Right lobe of liver (tissue), 6 donors: Measurements from ENCODE around the gene UFD1. TPM values are rescaled to one million over a fixed set of nuclear protein-coding genes. Genes with fewer than 3 reads are reported as not detected.

ENCODE experiments used
- ATAC-seq, 4 donors: fragments of 200-7000 bp; cut with Tn5 transposase; one replicate each; pipeline ENCODE4 v1.9.1; 2020; ENCODE audit warnings: mild to moderate bottlenecking in 4 of 4, moderate library complexity in 4 of 4
- DNase-seq, 3 donors: peaks; one replicate each; pipeline ENCODE4 v3.0.0-alpha.2; 2020
- H3K27ac ChIP-seq, 3 donors: fragments of 200-600 bp; one replicate each; pipeline ENCODE4 v1.8.0; 2022
- H3K27me3 ChIP-seq, 2 donors: fragments of 200-600 bp; one replicate each; pipeline ENCODE4 v1.8.0; 2022
- H3K36me3 ChIP-seq, 4 donors: fragments of 200-600 bp; sonication (generic) in 1 of 4; one replicate each; pipeline versions ENCODE4 v1.5.1 to v1.8.0; 2017 to 2022; ENCODE audit warnings: control low read depth in 1 of 4
- H3K4me1 ChIP-seq, 4 donors: fragments of 200-600 bp; sonication (generic) in 1 of 4; one replicate each; pipeline versions ENCODE4 v1.5.1 to v1.8.0; 2017 to 2022; ENCODE audit warnings: control low read depth in 1 of 4
- H3K4me3 ChIP-seq, 3 donors: fragments of 200-600 bp; one replicate each; pipeline ENCODE4 v1.8.0; 2022
- H3K9me3 ChIP-seq, 4 donors: fragments of 200-600 bp; sonication (generic) in 1 of 4; one replicate each; pipeline versions ENCODE4 v1.5.1 to v1.8.0; 2017 to 2022; ENCODE audit warnings: control low read depth in 1 of 4
- POLR2A ChIP-seq: fragments of 450-650 bp; IDR thresholded peaks from one replicate; pipeline ENCODE4 v1.6.1; 2017; ENCODE audit warnings: antibody characterized with exemption, mild to moderate bottlenecking
- WGBS: methylation state at CpG from one replicate; pipeline ENCODE4 v1.1.6; 2018; ENCODE audit warnings: low coverage, low lambda C conversion rate; ENCODE audit not compliant: insufficient coverage; ENCODE audit errors: missing lambda C conversion rate; 5-methylcytosine and 5-hydroxymethylcytosine counted together
- intact Hi-C, 2 donors: fragments of 100-400 bp; cut with DNase I; formaldehyde crosslinking; loops; one replicate each; pipeline versions ENCODE4 v1.11.2 to v1.14.1; 2022
- total RNA-seq, 6 experiments: library from RNA; depleted of rRNA in 2 of 6; stranded (reverse); fragments of >200 nt in 2 of 6; fragmentation: NEBNext Ultra II Directional in 3 of 6; extraction: Animal tissue kit (Norgen Biotek cat#: 25700) in 3 of 6; gene quantifications; one replicate each; pipeline versions ENCODE4 v1.1.0 to v1.2.4, GENCODE V29; 2016 to 2023
- TF ChIP-seq, protein P1 (sequence below), 4 donors: fragments of 200-600 bp in 3 of 4; fragments of 450-650 bp in 1 of 4; IDR thresholded peaks; one replicate each; pipeline versions ENCODE4 v1.5.1 to v1.8.0; 2016 to 2022; ENCODE audit warnings: antibody characterized with exemption in 4 of 4, mild to moderate bottlenecking in 2 of 4
- donor health status: DM: no; HTN: yes; CAD: no.
- donor health status: DM: no; HTN: no; CAD: no.
- donor health status: DM: no; HTN: no; CAD: no.
- donor health status: DM: no; HTN: yes; CAD: no.
- donor health status: DM: no; HTN: yes; CAD: no.

Gene UFD1
- total RNA-seq, 6 experiments from 2014 or later: 26.8 to 43.7 (median 32.1) TPM

DNA sequence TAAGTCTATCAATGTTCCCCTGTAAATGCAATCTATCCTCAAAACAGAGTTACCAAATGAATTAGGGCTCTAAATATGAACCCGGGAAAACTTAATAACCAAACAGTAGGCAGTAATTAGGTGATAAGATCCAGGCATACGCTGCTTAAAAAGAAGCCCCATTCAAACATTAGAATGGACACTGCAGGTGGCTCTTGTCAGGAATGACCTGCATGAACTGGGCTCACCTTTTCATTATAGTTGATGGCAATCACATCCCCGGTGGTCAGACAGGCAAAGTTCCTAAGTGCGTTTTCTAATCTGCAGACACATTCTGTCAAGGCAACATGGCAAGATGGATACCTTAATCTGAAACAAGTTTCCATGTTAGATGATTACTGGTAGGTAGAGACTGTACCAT is 14.0 kb downstream of the UFD1 start:
- no peak overlapping the region for H3K27ac ChIP-seq
- H3K36me3 ChIP-seq: peaks cover 0 to 67% (median 49%) of the 10 kb centered on the region in 4 donors
- no peak for ATAC-seq
- H3K27me3 ChIP-seq: no peaks in the 10 kb centered on the region
- H3K9me3 ChIP-seq: no peaks in the 10 kb centered on the region
- H3K4me3 ChIP-seq: no peak overlapping the region
- intact Hi-C loops: no loop called here
- DNase-seq: peak in 1 of 3 donors; percentile 7
- WGBS: 94% methylated on average over 4 of the region's 4 CpGs
- TF ChIP-seq POLR2A: no peak
- TF ChIP-seq, protein P1, sequence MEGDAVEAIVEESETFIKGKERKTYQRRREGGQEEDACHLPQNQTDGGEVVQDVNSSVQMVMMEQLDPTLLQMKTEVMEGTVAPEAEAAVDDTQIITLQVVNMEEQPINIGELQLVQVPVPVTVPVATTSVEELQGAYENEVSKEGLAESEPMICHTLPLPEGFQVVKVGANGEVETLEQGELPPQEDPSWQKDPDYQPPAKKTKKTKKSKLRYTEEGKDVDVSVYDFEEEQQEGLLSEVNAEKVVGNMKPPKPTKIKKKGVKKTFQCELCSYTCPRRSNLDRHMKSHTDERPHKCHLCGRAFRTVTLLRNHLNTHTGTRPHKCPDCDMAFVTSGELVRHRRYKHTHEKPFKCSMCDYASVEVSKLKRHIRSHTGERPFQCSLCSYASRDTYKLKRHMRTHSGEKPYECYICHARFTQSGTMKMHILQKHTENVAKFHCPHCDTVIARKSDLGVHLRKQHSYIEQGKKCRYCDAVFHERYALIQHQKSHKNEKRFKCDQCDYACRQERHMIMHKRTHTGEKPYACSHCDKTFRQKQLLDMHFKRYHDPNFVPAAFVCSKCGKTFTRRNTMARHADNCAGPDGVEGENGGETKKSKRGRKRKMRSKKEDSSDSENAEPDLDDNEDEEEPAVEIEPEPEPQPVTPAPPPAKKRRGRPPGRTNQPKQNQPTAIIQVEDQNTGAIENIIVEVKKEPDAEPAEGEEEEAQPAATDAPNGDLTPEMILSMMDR (IDR thresholded peaks at IDR 0.05): no peak
- H3K4me1 ChIP-seq: no peaks in the 10 kb centered on the region

DNA sequence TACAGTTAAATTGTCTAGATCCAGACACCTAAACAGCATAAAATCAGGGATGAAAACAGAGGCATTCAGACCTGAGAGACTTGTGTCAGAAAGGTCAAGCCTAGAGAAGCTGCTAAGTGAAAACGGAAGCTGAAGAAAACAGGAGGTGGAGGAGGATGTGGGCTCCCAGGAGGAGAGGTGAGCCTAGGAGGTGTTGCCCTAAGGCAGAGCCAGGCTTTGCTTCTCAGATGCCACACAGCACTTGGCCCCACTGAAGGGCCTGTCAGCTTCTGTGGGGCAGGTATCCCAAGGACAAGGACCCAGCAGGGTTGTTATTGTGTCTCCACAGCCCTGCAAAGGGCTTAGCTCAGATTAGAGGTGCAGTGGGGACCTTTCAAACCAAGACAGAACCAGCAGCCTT is 14.4 kb downstream of the UFD1 start:
- TF ChIP-seq, protein P1 (IDR thresholded peaks at IDR 0.05): no peak
- no peak for TF ChIP-seq POLR2A
- H3K4me3 ChIP-seq: no peak overlapping the region
- no peaks in the 10 kb centered on the region for H3K9me3 ChIP-seq
- H3K27ac ChIP-seq: no peak overlapping the region
- DNase-seq: no peak
- no peaks in the 10 kb centered on the region for H3K27me3 ChIP-seq
- H3K36me3 ChIP-seq: peaks cover 0 to 63% (median 44%) of the 10 kb centered on the region in 4 donors
- 56% methylated on average over 1 of the region's 1 CpG for WGBS
- H3K4me1 ChIP-seq: no peaks in the 10 kb centered on the region
- intact Hi-C loops: no loop called here
- no peak for ATAC-seq

DNA sequence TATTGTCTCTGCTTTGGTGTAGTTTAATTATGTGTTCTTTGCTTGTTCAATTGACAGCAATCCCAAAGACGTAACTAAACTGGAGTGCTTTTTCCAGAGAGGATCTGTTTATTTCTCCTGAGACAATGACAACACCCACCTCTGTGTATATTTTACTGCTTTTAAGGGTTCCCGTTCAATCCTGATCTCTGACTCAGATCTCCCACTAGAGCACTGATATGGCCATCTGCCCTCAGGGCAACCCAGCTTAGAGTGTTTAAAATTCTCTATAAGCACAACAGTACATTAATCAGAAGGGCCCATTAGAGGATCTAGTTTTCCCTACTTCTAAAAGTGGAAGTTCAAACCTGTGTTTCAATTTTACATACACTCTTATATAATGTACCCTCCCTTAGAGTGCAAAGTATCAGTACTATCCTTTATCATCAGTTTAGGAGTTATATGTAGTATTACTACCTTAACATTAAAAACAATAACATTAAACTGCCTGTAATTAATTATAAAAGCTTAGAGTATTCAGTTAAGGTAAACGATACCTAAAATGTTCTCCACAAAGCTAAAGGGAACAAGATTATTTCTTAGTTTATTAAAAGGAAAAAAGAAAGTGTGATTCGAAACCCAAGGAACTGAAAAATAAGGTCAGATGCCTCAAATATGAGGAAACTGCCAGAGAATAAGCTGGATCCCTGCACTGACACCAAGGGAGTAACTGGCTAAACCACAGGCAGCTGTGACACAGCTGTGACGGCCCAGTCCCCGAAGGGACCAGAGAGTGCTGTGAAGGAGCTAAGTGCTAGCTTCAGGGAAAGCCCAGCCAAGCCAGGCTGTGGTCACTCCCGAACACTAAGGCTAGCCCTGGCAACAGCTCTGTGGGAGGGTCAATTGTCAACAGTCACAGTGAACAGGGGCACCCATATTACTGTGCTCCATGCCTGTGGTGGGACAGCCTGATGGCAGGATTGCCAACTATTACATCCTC is 15.2 kb downstream of the UFD1 start:
- TF ChIP-seq POLR2A: no peak
- TF ChIP-seq, protein P1 (IDR thresholded peaks at IDR 0.05): no peak
- Histone ChIP-seq H3K27ac (no peak overlapping the region), H3K4me3 (no peak overlapping the region), H3K9me3 (no peaks in the 10 kb centered on the region), H3K36me3 (peaks cover 0 to 59% (median 40%) of the 10 kb centered on the region in 4 donors), H3K4me1 (no peaks in the 10 kb centered on the region), H3K27me3 (no peaks in the 10 kb centered on the region)
- intact Hi-C loops: no loop called here
- ATAC-seq (no peak), DNase-seq (no peak)
- WGBS: 76% methylated on average over 5 of the region's 7 CpGs

DNA sequence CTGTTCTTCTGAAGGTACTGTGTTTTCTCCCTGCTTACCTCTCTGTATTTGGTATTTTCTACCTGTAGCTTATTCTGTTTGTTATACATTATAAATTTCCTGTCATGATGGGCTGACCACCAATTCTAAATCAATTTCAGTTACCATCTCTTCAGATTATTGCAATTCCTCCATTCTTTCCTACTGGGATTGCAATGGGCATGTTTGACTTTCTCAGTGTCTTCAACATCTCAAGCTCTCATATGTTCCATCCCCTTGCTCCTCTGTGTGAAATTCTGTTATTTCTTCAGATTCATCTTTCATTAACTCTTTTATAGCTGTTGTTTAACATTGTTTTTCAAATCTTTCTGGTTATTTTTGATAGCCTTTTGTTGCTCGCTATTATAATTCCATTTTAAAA is 16.0 kb downstream of the UFD1 start:
- Histone ChIP-seq H3K9me3 (no peaks in the 10 kb centered on the region), H3K36me3 (peaks cover 0 to 60% (median 39%) of the 10 kb centered on the region in 4 donors), H3K27ac (no peak overlapping the region), H3K27me3 (no peaks in the 10 kb centered on the region), H3K4me3 (no peak overlapping the region), H3K4me1 (no peaks in the 10 kb centered on the region)
- intact Hi-C loops: no loop called here
- no peak for TF ChIP-seq POLR2A
- TF ChIP-seq, protein P1 (IDR thresholded peaks at IDR 0.05): no peak
- DNase-seq: no peak
- ATAC-seq: no peak
- WGBS: 100% methylated on average over 1 of the region's 1 CpG
